ENCODE measurements around the gene TSKU. TPM values are rescaled to one million over a fixed set of nuclear protein-coding genes. Genes with fewer than 3 reads are reported as not detected.

The TSKU gene
- total RNA-seq, 1 donor from 2014 or later = 59.5 TPM

DNA sequence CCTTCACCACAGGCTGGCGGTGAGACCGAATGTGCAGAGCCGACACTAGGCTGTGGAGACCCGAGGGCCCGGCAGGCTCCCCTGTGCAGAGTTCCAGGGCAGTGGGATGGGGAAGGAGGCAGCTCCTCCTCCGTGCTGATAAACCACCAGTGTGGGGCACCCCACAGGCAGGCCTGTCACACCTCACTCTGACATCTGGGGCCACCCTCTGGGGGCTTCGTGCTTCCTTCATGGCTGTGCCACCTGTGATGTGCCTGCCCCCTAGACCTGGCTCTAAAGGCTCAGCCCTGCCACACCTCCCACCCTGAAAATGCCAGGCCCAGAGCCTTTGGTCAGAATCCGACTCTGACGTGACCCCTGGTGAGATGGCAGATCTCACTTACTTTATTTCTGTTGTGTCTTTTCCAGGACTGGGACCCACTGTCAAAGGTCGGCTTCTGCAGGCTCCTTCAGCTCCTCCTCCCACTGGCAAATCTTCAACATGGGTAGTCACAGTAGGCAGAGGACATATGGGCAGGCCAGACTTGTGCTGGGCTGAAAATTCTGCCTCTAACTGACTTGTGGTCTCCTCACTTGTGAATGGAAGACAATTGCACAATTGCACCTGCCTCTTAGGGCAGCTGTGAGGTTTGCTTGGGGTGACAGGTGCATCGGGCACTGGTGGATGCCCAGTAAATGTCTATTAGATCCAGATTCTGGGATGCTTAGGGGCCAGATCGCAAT is 46.2 kb upstream of the TSKU start:
- DNase-seq (ENCODE audit: low read depth) = no peak
- Histone ChIP-seq H3K36me3 (ENCODE audit: control insufficient read depth, insufficient read depth, low read length) (no peaks in the 10 kb centered on the region), H3K27me3 (ENCODE audit: control insufficient read depth, insufficient read depth, low read length) (no peaks in the 10 kb centered on the region), H3K4me3 (ENCODE audit: low read depth, low read length) (no peak overlapping the region)
- TF ChIP-seq, protein P1, sequence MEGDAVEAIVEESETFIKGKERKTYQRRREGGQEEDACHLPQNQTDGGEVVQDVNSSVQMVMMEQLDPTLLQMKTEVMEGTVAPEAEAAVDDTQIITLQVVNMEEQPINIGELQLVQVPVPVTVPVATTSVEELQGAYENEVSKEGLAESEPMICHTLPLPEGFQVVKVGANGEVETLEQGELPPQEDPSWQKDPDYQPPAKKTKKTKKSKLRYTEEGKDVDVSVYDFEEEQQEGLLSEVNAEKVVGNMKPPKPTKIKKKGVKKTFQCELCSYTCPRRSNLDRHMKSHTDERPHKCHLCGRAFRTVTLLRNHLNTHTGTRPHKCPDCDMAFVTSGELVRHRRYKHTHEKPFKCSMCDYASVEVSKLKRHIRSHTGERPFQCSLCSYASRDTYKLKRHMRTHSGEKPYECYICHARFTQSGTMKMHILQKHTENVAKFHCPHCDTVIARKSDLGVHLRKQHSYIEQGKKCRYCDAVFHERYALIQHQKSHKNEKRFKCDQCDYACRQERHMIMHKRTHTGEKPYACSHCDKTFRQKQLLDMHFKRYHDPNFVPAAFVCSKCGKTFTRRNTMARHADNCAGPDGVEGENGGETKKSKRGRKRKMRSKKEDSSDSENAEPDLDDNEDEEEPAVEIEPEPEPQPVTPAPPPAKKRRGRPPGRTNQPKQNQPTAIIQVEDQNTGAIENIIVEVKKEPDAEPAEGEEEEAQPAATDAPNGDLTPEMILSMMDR (IDR thresholded peaks at IDR 0.05; ENCODE audit: insufficient read depth, low read length, poor library complexity, severe bottlenecking) = no peak

DNA sequence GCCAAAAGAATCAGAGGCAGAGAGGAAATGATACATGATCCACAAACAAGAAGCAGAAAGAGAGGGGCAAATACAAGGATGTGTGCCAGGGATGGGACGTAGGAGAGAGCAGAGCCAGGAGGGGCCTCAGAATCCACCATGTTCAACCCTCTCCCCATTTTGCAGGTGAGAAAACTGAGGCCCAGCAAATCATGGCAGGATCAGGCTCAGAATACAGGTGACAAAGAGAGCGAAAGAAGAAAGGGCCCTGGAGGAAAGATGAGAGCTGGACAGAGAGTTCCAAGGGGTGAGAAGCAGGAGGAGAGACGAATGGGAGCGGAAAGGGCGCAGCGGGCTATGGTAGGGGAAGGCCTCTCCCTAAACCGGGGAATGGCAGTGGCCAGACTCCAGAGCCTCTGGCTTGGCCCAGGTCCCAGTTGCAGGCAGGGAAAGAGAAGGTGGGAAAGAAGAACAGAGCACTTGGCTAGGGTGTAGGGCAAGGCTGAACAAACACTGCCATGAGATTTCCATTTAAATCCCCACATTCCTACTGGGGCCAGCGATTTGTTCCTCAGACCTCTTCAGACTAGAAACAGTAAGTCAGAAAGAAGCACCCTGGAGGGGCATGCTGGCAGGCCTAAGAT is 44.4 kb upstream of the TSKU start:
- DNase-seq (ENCODE audit: low read depth) = no peak
- no peaks in the 10 kb centered on the region for H3K36me3 ChIP-seq (ENCODE audit: control insufficient read depth, insufficient read depth, low read length)
- TF ChIP-seq, protein P1 (IDR thresholded peaks at IDR 0.05; ENCODE audit: insufficient read depth, low read length, poor library complexity, severe bottlenecking) = no peak
- no peaks in the 10 kb centered on the region for H3K27me3 ChIP-seq (ENCODE audit: control insufficient read depth, insufficient read depth, low read length)
- H3K4me3 ChIP-seq (ENCODE audit: low read depth, low read length) = no peak overlapping the region

DNA sequence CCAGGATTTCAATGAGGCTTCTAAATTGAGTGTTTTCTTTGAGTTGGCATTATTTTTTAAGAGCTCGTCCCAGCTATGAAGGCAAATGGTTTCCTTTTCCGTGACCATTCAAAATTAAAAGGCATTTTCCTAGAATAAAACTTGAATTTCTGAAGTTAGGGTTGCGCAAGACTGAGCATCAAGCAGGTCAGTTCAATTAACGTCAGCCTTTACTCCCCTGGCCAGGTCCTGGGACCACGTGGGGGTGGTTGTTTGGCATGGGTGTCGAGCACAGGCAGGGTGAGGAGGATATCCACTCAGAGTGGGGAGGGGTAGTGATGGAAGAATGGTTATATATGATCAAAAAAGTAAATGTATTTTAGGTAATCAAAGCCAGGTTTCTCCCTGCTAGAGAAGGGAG is 43.4 kb upstream of the TSKU start:
- Histone ChIP-seq H3K27me3 (ENCODE audit: control insufficient read depth, insufficient read depth, low read length) (no peaks in the 10 kb centered on the region), H3K4me3 (ENCODE audit: low read depth, low read length) (no peak overlapping the region), H3K36me3 (ENCODE audit: control insufficient read depth, insufficient read depth, low read length) (no peaks in the 10 kb centered on the region)
- DNase-seq (ENCODE audit: low read depth) = no peak
- TF ChIP-seq, protein P1 (IDR thresholded peaks at IDR 0.05; ENCODE audit: insufficient read depth, low read length, poor library complexity, severe bottlenecking) = no peak

DNA sequence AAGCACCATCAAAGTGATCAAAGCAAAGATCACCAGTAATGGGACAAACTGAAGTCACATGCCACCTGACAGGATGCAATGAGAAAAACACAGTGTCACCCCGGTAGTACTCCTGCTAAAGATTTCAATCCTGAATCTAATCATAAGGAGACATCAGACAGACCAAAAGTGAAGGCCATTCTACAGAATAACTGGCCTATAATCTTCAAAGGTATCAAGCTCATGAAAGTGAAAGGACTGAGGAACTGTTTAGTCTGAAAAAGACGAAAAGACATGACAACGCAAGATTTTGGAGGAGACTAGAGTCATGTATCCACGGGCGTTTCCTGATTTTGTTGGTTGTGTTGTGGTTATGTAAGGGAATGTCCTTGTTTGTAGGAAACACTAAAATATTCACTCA is 42.4 kb upstream of the TSKU start:
- no peaks in the 10 kb centered on the region for H3K27me3 ChIP-seq (ENCODE audit: control insufficient read depth, insufficient read depth, low read length)
- TF ChIP-seq, protein P1 (IDR thresholded peaks at IDR 0.05; ENCODE audit: insufficient read depth, low read length, poor library complexity, severe bottlenecking) = no peak
- DNase-seq (ENCODE audit: low read depth) = no peak
- H3K36me3 ChIP-seq (ENCODE audit: control insufficient read depth, insufficient read depth, low read length) = no peaks in the 10 kb centered on the region
- no peak overlapping the region for H3K4me3 ChIP-seq (ENCODE audit: low read depth, low read length)

DNA sequence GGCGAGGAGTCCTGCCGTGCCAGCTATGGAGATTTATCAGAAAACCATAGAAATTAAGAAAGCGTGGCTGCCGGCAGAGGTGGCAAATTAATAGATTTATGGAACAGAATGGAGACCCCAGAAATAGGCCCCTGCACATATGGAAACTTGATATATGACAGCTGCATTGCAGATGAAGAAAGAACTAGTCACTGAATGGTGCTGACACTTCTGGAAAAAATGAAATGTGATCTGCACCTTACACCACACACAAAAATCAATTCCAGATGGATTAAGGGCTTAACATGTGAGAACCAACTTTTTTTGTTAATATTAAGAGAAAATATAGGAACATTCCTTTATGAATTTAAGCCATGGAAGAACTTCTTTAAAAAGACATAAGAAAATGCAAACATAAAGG is 40.3 kb upstream of the TSKU start:
- TF ChIP-seq, protein P1 (IDR thresholded peaks at IDR 0.05; ENCODE audit: insufficient read depth, low read length, poor library complexity, severe bottlenecking) = no peak
- H3K36me3 ChIP-seq (ENCODE audit: control insufficient read depth, insufficient read depth, low read length) = no peaks in the 10 kb centered on the region
- DNase-seq (ENCODE audit: low read depth) = no peak
- H3K4me3 ChIP-seq (ENCODE audit: low read depth, low read length) = no peak overlapping the region
- H3K27me3 ChIP-seq (ENCODE audit: control insufficient read depth, insufficient read depth, low read length) = no peaks in the 10 kb centered on the region
